Measurements from ENCODE around the gene MDM4. TPM values are rescaled to one million over a fixed set of nuclear protein-coding genes. Genes with fewer than 3 reads are reported as not detected.

Gene MDM4
- total RNA-seq, 3 donors from 2014 or later = 52.9 to 84.2 (median 80.2) TPM

DNA sequence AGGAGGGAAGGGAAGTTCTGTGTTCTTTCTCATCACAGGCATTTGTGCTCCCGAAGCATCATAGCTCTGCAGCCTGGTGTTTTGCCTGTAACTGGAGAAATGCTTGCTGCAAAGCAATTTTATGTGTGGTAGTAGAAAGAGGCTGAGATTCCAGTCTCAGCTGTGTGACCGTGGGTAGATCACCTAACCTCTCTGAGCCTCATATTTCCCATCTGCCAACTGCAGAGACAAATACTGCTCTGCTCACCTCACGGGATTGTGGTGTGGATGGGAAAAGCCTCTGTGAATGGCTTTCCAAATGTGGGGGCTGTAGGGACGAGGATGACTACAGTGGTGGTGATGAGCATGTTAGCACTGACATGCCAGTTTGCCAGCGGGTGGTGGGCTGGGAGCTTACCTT, 84.0 kb downstream of the MDM4 start:
- H3K36me3 ChIP-seq (ENCODE audit: low read depth) = no peaks in the 10 kb centered on the region
- no peaks in the 10 kb centered on the region for H3K4me1 ChIP-seq (ENCODE audit: low read depth)
- DNase-seq (no peak), ATAC-seq (no peak)
- no peak overlapping the region for H3K4me3 ChIP-seq
- H3K9me3 ChIP-seq = no peaks in the 10 kb centered on the region
- TF ChIP-seq, protein P1, sequence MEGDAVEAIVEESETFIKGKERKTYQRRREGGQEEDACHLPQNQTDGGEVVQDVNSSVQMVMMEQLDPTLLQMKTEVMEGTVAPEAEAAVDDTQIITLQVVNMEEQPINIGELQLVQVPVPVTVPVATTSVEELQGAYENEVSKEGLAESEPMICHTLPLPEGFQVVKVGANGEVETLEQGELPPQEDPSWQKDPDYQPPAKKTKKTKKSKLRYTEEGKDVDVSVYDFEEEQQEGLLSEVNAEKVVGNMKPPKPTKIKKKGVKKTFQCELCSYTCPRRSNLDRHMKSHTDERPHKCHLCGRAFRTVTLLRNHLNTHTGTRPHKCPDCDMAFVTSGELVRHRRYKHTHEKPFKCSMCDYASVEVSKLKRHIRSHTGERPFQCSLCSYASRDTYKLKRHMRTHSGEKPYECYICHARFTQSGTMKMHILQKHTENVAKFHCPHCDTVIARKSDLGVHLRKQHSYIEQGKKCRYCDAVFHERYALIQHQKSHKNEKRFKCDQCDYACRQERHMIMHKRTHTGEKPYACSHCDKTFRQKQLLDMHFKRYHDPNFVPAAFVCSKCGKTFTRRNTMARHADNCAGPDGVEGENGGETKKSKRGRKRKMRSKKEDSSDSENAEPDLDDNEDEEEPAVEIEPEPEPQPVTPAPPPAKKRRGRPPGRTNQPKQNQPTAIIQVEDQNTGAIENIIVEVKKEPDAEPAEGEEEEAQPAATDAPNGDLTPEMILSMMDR (IDR thresholded peaks at IDR 0.05) = no peak
- intact Hi-C loops (cut with DNase I, micrococcal nuclease) = no loop called here

- H3K9me3 ChIP-seq = no peaks in the 10 kb centered on the region
- no peaks in the 10 kb centered on the region for H3K36me3 ChIP-seq (ENCODE audit: low read depth)
- no peak overlapping the region for H3K4me3 ChIP-seq
- no peak for ATAC-seq
- no peaks in the 10 kb centered on the region for H3K4me1 ChIP-seq (ENCODE audit: low read depth)
- no peak for DNase-seq
- TF ChIP-seq, protein P1 (IDR thresholded peaks at IDR 0.05) = no peak
- intact Hi-C loops (cut with DNase I, micrococcal nuclease) = no loop called here
These were observed 84.8 kb downstream of the MDM4 start for GRCh38 chr1:204600968-204601367.

GRCh38 chr1:204602111-204602579, 85.9 kb downstream of the MDM4 start:
- Histone ChIP-seq H3K4me1 (ENCODE audit: low read depth) (no peaks in the 10 kb centered on the region), H3K9me3 (no peaks in the 10 kb centered on the region), H3K36me3 (ENCODE audit: low read depth) (no peaks in the 10 kb centered on the region), H3K4me3 (no peak overlapping the region)
- DNase-seq (no peak), ATAC-seq (no peak)
- intact Hi-C loops (cut with DNase I, micrococcal nuclease) = no loop called here
- TF ChIP-seq, protein P1 (IDR thresholded peaks at IDR 0.05) = no peak

DNA sequence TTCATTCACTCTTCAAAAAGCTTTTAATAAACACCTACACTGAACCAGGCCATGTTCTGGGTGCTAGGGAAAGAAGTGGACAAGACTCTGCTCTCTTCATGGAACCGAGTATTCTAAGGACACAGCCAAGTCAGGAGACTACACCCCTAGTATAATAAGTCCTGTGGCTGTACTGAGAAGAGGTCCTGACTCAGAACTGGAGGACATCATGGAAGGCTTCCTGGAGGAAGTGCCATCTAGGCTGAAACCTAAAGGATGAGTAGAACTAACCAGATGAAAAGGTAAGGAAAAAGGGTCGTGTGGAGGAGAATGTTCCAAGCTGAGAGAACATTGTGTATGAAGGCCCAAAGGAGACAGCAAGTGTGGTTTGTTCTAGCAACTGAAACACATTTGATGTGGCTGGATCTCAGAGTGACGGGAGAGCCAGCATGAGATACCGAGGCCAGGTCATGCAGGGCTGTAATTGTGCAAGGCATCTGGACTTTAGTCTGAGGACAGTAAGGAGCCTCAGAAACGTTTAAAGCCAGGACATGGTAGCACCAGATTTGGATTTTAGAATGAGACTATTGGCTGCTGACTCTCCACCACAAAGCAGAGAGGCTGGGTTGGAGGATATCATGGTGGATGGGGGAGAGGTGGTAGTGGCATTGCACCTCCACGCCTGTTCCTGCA, 86.8 kb downstream of the MDM4 start:
- intact Hi-C loops (cut with DNase I, micrococcal nuclease) = no loop called here
- no peak for ATAC-seq
- Histone ChIP-seq H3K4me1 (ENCODE audit: low read depth) (no peaks in the 10 kb centered on the region), H3K4me3 (no peak overlapping the region), H3K36me3 (ENCODE audit: low read depth) (no peaks in the 10 kb centered on the region), H3K9me3 (no peaks in the 10 kb centered on the region)
- TF ChIP-seq, protein P1 (IDR thresholded peaks at IDR 0.05) = no peak
- no peak for DNase-seq

- TF ChIP-seq, protein P1 (IDR thresholded peaks at IDR 0.05) = no peak
- intact Hi-C loops (cut with DNase I, micrococcal nuclease) = no loop called here
- Histone ChIP-seq H3K4me1 (ENCODE audit: low read depth) (no peaks in the 10 kb centered on the region), H3K4me3 (no peak overlapping the region), H3K9me3 (no peaks in the 10 kb centered on the region), H3K36me3 (ENCODE audit: low read depth) (no peaks in the 10 kb centered on the region)
- no peak for DNase-seq
- no peak for ATAC-seq
These were observed 89.6 kb downstream of the MDM4 start for GRCh38 chr1:204605791-204606190.

Other genes with a start within 250 kb of the MDM4 start
- gene PLEKHA6, start 156.5 kb upstream of the MDM4 start, total RNA-seq = 100 to 1,000 TPM in 2 of 3 donors, 10 to 100 TPM in 1; 82.4 to 154 (median 115) TPM
- 10 to 100 TPM; 56.7 to 60.2 (median 60.1) TPM for gene PPP1R15B, start 104.6 kb upstream of the MDM4 start, total RNA-seq
- gene PIK3C2B, start 21.6 kb upstream of the MDM4 start, total RNA-seq = 100 to 1,000 TPM in 1 of 3 donors, 10 to 100 TPM in 2; 66.5 to 117 (median 90.4) TPM
- 10 to 100 TPM in 2 of 3 donors, 1 to 10 TPM in 1; 4.3 to 33.3 (median 26.4) TPM for gene LRRN2, start 169.3 kb downstream of the MDM4 start, total RNA-seq